Measurements from ENCODE around the gene CTSK. TPM values are rescaled to one million over a fixed set of nuclear protein-coding genes. Genes with fewer than 3 reads are reported as not detected.
"Not testable (repeated sequence)": the region's sequence is repeated elsewhere in the genome, so short reads cannot be mapped to it uniquely, and the experiment has no call there.

The CTSK gene
- total RNA-seq, 2 experiments from 2014 or later: 1.6 to 1.8 TPM

- BruUV-seq (replicated peaks): no TSS peak
- intact Hi-C loops (cut with micrococcal nuclease; ENCODE audit: unreplicated experiment): no loop called here
Observed at GRCh38 chr1:150777544-150777943, 30.5 kb downstream of the CTSK start.

GRCh38 chr1:150775931-150776505 lies 32.0 kb downstream of the CTSK start:
- H3K36me3 ChIP-seq (ENCODE audit: insufficient read depth, low read length); H3K4me3 ChIP-seq (ENCODE audit: low read depth, low read length, poor library complexity, severe bottlenecking); H2AFZ ChIP-seq (ENCODE audit: low read length); H3K9me3 ChIP-seq (ENCODE audit: low read length); H3K27ac ChIP-seq (ENCODE audit: low read depth, low read length, poor library complexity, severe bottlenecking); DNase-seq (ENCODE audit: low spot score); H4K20me1 ChIP-seq (ENCODE audit: insufficient read depth, low read length); H3K4me1 ChIP-seq (ENCODE audit: insufficient read depth, low read length, poor library complexity, severe bottlenecking); H3K9me2 ChIP-seq (ENCODE audit: insufficient read depth, low read length); intact Hi-C loops (cut with micrococcal nuclease; ENCODE audit: unreplicated experiment); H3K79me2 ChIP-seq (ENCODE audit: insufficient read depth, low read depth, low read length); BruUV-seq (replicated peaks); H3K4me2 ChIP-seq (ENCODE audit: low read length): not testable (repeated sequence)
- CTCF ChIA-PET (ENCODE audit: unreplicated experiment): interaction anchor here (0.7 kb wide), 1 partner anchor 9 kb away, joined by 3 read pairs; no protein-coding TSS in a partner anchor
- POLR2A ChIA-PET: interaction anchor here (1.9 kb wide), 1 partner anchor 12 kb away, joined by 9 read pairs; no protein-coding TSS in a partner anchor

More at GRCh38 chr1:150777544-150777943, 30.5 kb downstream of the CTSK start:
- TF ChIP-seq CTCF (conservative IDR thresholded peaks at IDR 0.05; ENCODE audit: low read length): no peak
- TF ChIP-seq EZH2phosphoT487 (IDR thresholded peaks at IDR 0.05; ENCODE audit: borderline replicate concordance, low read depth, low read length): no peak
- ChIA-PET POLR2A (no interaction called here), CTCF (ENCODE audit: unreplicated experiment) (no interaction called here)
- Histone ChIP-seq H3K9me3 (ENCODE audit: low read length) (no peaks in the 10 kb centered on the region), H4K20me1 (ENCODE audit: insufficient read depth, low read length) (no peaks in the 10 kb centered on the region), H3K4me3 (ENCODE audit: low read depth, low read length, poor library complexity, severe bottlenecking) (no peak overlapping the region), H3K79me2 (ENCODE audit: insufficient read depth, low read depth, low read length) (no peaks in the 10 kb centered on the region), H3K36me3 (ENCODE audit: insufficient read depth, low read length) (no peaks in the 10 kb centered on the region), H2AFZ (ENCODE audit: low read length) (no peak overlapping the region), H3K4me1 (ENCODE audit: insufficient read depth, low read length, poor library complexity, severe bottlenecking) (no peaks in the 10 kb centered on the region), H3K4me2 (ENCODE audit: low read length) (no peak overlapping the region), H3K9me2 (ENCODE audit: insufficient read depth, low read length) (no peaks in the 10 kb centered on the region), H3K27ac (ENCODE audit: low read depth, low read length, poor library complexity, severe bottlenecking) (no peak overlapping the region)
- DNase-seq (ENCODE audit: low spot score): no peak

- Histone ChIP-seq H4K20me1 (ENCODE audit: insufficient read depth, low read length) (no peaks in the 10 kb centered on the region), H3K9me2 (ENCODE audit: insufficient read depth, low read length) (no peaks in the 10 kb centered on the region), H2AFZ (ENCODE audit: low read length) (no peak overlapping the region), H3K79me2 (ENCODE audit: insufficient read depth, low read depth, low read length) (no peaks in the 10 kb centered on the region), H3K4me3 (ENCODE audit: low read depth, low read length, poor library complexity, severe bottlenecking) (no peak overlapping the region), H3K27ac (ENCODE audit: low read depth, low read length, poor library complexity, severe bottlenecking) (no peak overlapping the region), H3K4me1 (ENCODE audit: insufficient read depth, low read length, poor library complexity, severe bottlenecking) (peaks cover 4% of the 10 kb centered on the region), H3K36me3 (ENCODE audit: insufficient read depth, low read length) (no peaks in the 10 kb centered on the region), H3K9me3 (ENCODE audit: low read length) (no peaks in the 10 kb centered on the region), H3K4me2 (ENCODE audit: low read length) (no peak overlapping the region)
- ChIA-PET CTCF (ENCODE audit: unreplicated experiment) (interaction anchor here (0.7 kb wide), 1 partner anchor 8 kb away, joined by 3 read pairs; no protein-coding TSS in a partner anchor), POLR2A (interaction anchor here (0.9 to 1.9 kb wide), 2 partner anchors 10 to 11 kb away, joined by 3 to 9 read pairs; partner anchors contain the start of gene CTSS)
- BruUV-seq (replicated peaks): no TSS peak
- no peak for TF ChIP-seq EZH2phosphoT487 (IDR thresholded peaks at IDR 0.05; ENCODE audit: borderline replicate concordance, low read depth, low read length)
- TF ChIP-seq CTCF (conservative IDR thresholded peaks at IDR 0.05; ENCODE audit: low read length): no peak
- no peak for DNase-seq (ENCODE audit: low spot score)
- intact Hi-C loops (cut with micrococcal nuclease; ENCODE audit: unreplicated experiment): no loop called here
Observed at GRCh38 chr1:150775276-150775675, 32.8 kb downstream of the CTSK start.

Measured in OCI-LY7 (cell line).